ENCODE data around the gene STRN.
"Not testable (repeated sequence)": the region's sequence is repeated elsewhere in the genome, so short reads cannot be mapped to it uniquely, and the experiment has no call there.

STRN gene

GRCh38 chr2:36834203-36834602, 132.1 kb downstream of the STRN start:
- no peak for DNase-seq

- DNase-seq = no peak
Observed at GRCh38 chr2:36831185-36831584, 135.2 kb downstream of the STRN start.

GRCh38 chr2:36824683-36825082, 141.7 kb downstream of the STRN start:
- DNase-seq = not testable (repeated sequence)

- no peak for DNase-seq
Observed at GRCh38 chr2:36824273-36824672, 142.1 kb downstream of the STRN start.

GRCh38 chr2:36823862-36824261, 142.5 kb downstream of the STRN start:
- DNase-seq = no peak

GRCh38 chr2:36820942-36821605, 145.3 kb downstream of the STRN start:
- DNase-seq = no peak

- DNase-seq = no peak
Observed at GRCh38 chr2:36819095-36819711, 147.1 kb downstream of the STRN start.

GRCh38 chr2:36818542-36818941, 147.8 kb downstream of the STRN start:
- DNase-seq = no peak

- no peak for DNase-seq
Observed at GRCh38 chr2:36812196-36812595, 154.1 kb downstream of the STRN start.

- no peak for DNase-seq
Observed at GRCh38 chr2:36811071-36811470, 155.3 kb downstream of the STRN start.

- no peak for DNase-seq
Observed at GRCh38 chr2:36809069-36809445, 157.3 kb downstream of the STRN start.

GRCh38 chr2:36808386-36809068, 157.8 kb downstream of the STRN start:
- no peak for DNase-seq

GRCh38 chr2:36807223-36807886, 159.0 kb downstream of the STRN start:
- DNase-seq = no peak

GRCh38 chr2:36805635-36806224, 160.6 kb downstream of the STRN start:
- DNase-seq = no peak

- no peak for DNase-seq
Observed at GRCh38 chr2:36802952-36803351, 163.4 kb downstream of the STRN start.

- DNase-seq = no peak
Observed at GRCh38 chr2:36801088-36801487, 165.2 kb downstream of the STRN start.

- DNase-seq = peak; percentile 61
Observed at GRCh38 chr2:36800381-36800780, 166.0 kb downstream of the STRN start.

- DNase-seq = peak; percentile 51
Observed at GRCh38 chr2:36798724-36799123, 167.6 kb downstream of the STRN start.

- no peak for DNase-seq
Observed at GRCh38 chr2:36797324-36798070, 168.8 kb downstream of the STRN start.

All from CD4-positive, alpha-beta T cell treated with Interleukin-17A for 1 hour (primary cell).